NCI-H748 treated with DMSO at 0.1 percent for 48 hours (cell line): ENCODE data around the gene KANSL3.
"Not testable (repeated sequence)": the region's sequence is repeated elsewhere in the genome, so short reads cannot be mapped to it uniquely, and the experiment has no call there.

ENCODE experiments used
- DNase-seq: peaks from one replicate; lab custom pipeline; 2025; lab: John Stamatoyannopoulos, UW

The KANSL3 gene

GRCh38 chr2:96557421-96557820 lies 80.7 kb downstream of the KANSL3 start:
- not testable (repeated sequence) for DNase-seq

GRCh38 chr2:96556441-96557330 lies 81.4 kb downstream of the KANSL3 start:
- no peak for DNase-seq

- DNase-seq = no peak
Measured at GRCh38 chr2:96555146-96555610, 82.9 kb downstream of the KANSL3 start.

- peak; percentile 1 for DNase-seq
Measured at GRCh38 chr2:96554293-96555145, 83.6 kb downstream of the KANSL3 start.

- not testable (repeated sequence) for DNase-seq
Measured at GRCh38 chr2:96553957-96554292, 84.2 kb downstream of the KANSL3 start.

- no peak for DNase-seq
Measured at GRCh38 chr2:96553176-96553956, 84.7 kb downstream of the KANSL3 start.

- no peak for DNase-seq
Measured at GRCh38 chr2:96552315-96553175, 85.6 kb downstream of the KANSL3 start.

- DNase-seq = no peak
Measured at GRCh38 chr2:96551605-96552314, 86.4 kb downstream of the KANSL3 start.

- no peak for DNase-seq
Measured at GRCh38 chr2:96550787-96551604, 87.1 kb downstream of the KANSL3 start.

- DNase-seq = peak; percentile 2
Measured at GRCh38 chr2:96549967-96550786, 87.9 kb downstream of the KANSL3 start.

GRCh38 chr2:96549466-96549785 lies 88.7 kb downstream of the KANSL3 start:
- no peak for DNase-seq

GRCh38 chr2:96548558-96549465 lies 89.3 kb downstream of the KANSL3 start:
- no peak for DNase-seq

GRCh38 chr2:96547731-96548171 lies 90.4 kb downstream of the KANSL3 start:
- no peak for DNase-seq

GRCh38 chr2:96547203-96547641 lies 90.9 kb downstream of the KANSL3 start:
- no peak for DNase-seq

- no peak for DNase-seq
Measured at GRCh38 chr2:96546797-96547196, 91.3 kb downstream of the KANSL3 start.

GRCh38 chr2:96546321-96546720 lies 91.8 kb downstream of the KANSL3 start:
- no peak for DNase-seq
